T-cell (primary cell): Measurements from ENCODE around the gene ALX4. TPM values are rescaled to one million over a fixed set of nuclear protein-coding genes. Genes with fewer than 3 reads are reported as not detected.

Experiments used
- ATAC-seq, 4 experiments: fragments of 200-7000 bp in 3 of 4; fragments of 150-1000 bp in 1 of 4; cut with Tn5 transposase; replicated peaks in 1 of 4; 1 replicate in 3 of 4; 2 replicates in 1 of 4; pipeline ENCODE4 v1.10.0; 2021; ENCODE audit warnings: moderate library complexity in 3 of 4, mild to moderate bottlenecking in 2 of 4, moderate number of reproducible peaks in 1 of 4
- CTCF ChIA-PET, 2 donors: fragments of 300-600 bp; sonication (Branson Sonifier 250); formaldehyde crosslinking; loops; one replicate each; lab custom pipeline; 2022; ENCODE audit warnings: antibody characterized with exemption in 2 of 2; lab: Charles Lee
- POLR2A ChIA-PET, 2 donors: fragments of 300-600 bp; sonication (Branson Sonifier 250); formaldehyde crosslinking; loops; one replicate each; lab custom pipeline; 2022; ENCODE audit warnings: antibody characterized with exemption in 2 of 2; lab: Charles Lee
- DNase-seq, 35 experiments: peaks; one replicate each; pipeline versions ENCODE4 v3.0.0 to v3.0.0-alpha.2; 2013 to 2023
- H3K27ac ChIP-seq: one replicate; pipeline ENCODE4 v1.5.1; 2013; ENCODE audit warnings: low read length
- H3K27me3 ChIP-seq, 2 experiments: replicated peaks in 1 of 2; 1 replicate in 1 of 2; 2 replicates in 1 of 2; pipeline versions ENCODE4 v1.6.1 to v1.7.0; 2013; ENCODE audit warnings: low read length in 1 of 2, mixed read lengths in 1 of 2; ENCODE audit not compliant: control insufficient read depth in 2 of 2, insufficient read depth in 2 of 2; ENCODE audit errors: extremely low read depth in 1 of 2
- H3K36me3 ChIP-seq, 2 donors: 1 replicate in 1 of 2; 2 replicates in 1 of 2; pipeline versions ENCODE4 v1.6.1 to v1.7.0; 2013; ENCODE audit warnings: low read length in 1 of 2; ENCODE audit not compliant: control insufficient read depth in 2 of 2, insufficient read depth in 1 of 2; ENCODE audit errors: extremely low read depth in 1 of 2
- H3K4me1 ChIP-seq, 2 experiments: 1 replicate in 1 of 2; 2 replicates in 1 of 2; pipeline versions ENCODE4 v1.6.1 to v1.7.0; 2013; ENCODE audit warnings: low read length in 2 of 2, mixed read lengths in 1 of 2; ENCODE audit not compliant: insufficient read depth in 2 of 2, control insufficient read depth in 1 of 2; ENCODE audit errors: extremely low read depth in 1 of 2
- H3K4me3 ChIP-seq, 2 donors: 1 replicate in 1 of 2; 2 replicates in 1 of 2; pipeline versions ENCODE4 v1.5.1 to v1.7.0; 2013; ENCODE audit warnings: mild to moderate bottlenecking in 2 of 2, low read length in 1 of 2, moderate library complexity in 1 of 2; ENCODE audit not compliant: control insufficient read depth in 1 of 2; ENCODE audit errors: extremely low read depth in 1 of 2
- H3K9me3 ChIP-seq: 2 replicates; pipeline ENCODE4 v1.7.0; 2013
- H3K27ac Mint-ChIP-seq, 2 donors: one replicate each; pipeline ENCODE4 v1.8.0; 2020 to 2021; ENCODE audit warnings: mild to moderate bottlenecking in 2 of 2, mixed read lengths in 2 of 2
- H3K27me3 Mint-ChIP-seq, 2 donors: one replicate each; pipeline ENCODE4 v1.8.0; 2021 to 2022; ENCODE audit warnings: mixed read lengths in 2 of 2
- H3K36me3 Mint-ChIP-seq: one replicate; pipeline ENCODE4 v1.8.0; 2021; ENCODE audit warnings: mixed read lengths
- H3K4me1 Mint-ChIP-seq, 3 donors: one replicate each; pipeline ENCODE4 v1.8.0; 2020 to 2022; ENCODE audit warnings: mixed read lengths in 3 of 3, mild to moderate bottlenecking in 1 of 3
- H3K4me3 Mint-ChIP-seq, 3 donors: one replicate each; pipeline ENCODE4 v1.8.0; 2020 to 2022; ENCODE audit warnings: mild to moderate bottlenecking in 3 of 3, mixed read lengths in 3 of 3, moderate library complexity in 3 of 3
- H3K9me3 Mint-ChIP-seq, 3 donors: one replicate each; pipeline ENCODE4 v1.8.0; 2020 to 2022; ENCODE audit warnings: mixed read lengths in 3 of 3
- WGBS: methylation state at CpG from one replicate; pipeline ENCODE4 v1.1.5; 2013; ENCODE audit warnings: missing lambda C conversion rate; ENCODE audit not compliant: insufficient coverage; 5-methylcytosine and 5-hydroxymethylcytosine counted together
- total RNA-seq, 35 experiments: library from RNA in 6 of 35; stranded (reverse) in 6 of 35; fragments of 120-200 nt in 1 of 35; gene quantifications; one replicate each; pipeline versions ENCODE4 v1.2.1 to v1.2.4 and lab custom pipeline; 2013 to 2026

The ALX4 gene
- total RNA-seq, 5 donors from 2014 or later (not counting 1 experiment from before 2014, with no cell fraction given): not detected

DNA sequence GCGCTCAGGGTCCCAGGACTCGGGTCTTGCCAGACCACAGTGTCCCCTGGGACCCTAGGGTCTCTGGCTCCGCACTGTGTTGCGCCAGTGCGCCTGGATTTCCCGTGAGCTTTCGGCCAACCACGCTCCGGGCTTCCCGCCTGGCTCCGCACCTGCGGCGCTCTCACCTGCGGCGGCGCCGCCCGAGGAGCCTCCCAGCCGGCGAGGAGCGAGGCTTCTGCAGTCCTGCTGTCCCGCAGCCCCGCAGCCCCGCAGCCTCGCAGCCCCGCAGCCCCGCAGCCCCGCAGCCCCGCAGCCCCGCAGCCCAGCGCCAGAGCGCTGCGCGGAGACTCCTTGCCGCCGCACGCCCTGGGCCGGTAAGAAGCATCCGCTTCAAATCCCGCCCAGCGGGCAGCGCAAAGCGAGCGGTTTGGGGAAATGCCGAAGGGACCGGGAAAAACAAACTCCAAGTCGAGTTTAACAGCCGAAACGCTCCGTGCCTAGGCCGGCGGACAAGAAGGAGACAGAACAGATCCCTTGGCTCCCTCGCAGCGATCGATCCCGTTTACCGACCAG lies 939 bp downstream of the ALX4 start:
- POLR2A ChIA-PET: no interaction called here
- Histone ChIP-seq H3K27me3 (peaks cover 24 to 94% of the 10 kb centered on the region in 2 experiments), H3K4me3 (peak overlapping the region in 1 of 2 donors; percentile 6), H3K4me1 (peaks cover 2 to 32% of the 10 kb centered on the region in 2 experiments), H3K9me3 (no peaks in the 10 kb centered on the region), H3K36me3 (no peaks in the 10 kb centered on the region), H3K27ac (no peak overlapping the region)
- WGBS: 10% methylated on average over 53 of the region's 57 CpGs
- Mint-ChIP-seq H3K27ac (no peak overlapping the region), H3K36me3 (no peaks in the 10 kb centered on the region), H3K4me3 (peak overlapping the region; percentile 36 to 54 (median 52)), H3K9me3 (no peaks in the 10 kb centered on the region), H3K27me3 (peaks cover 63 to 92% of the 10 kb centered on the region in 2 donors), H3K4me1 (peaks cover 25 to 41% (median 33%) of the 10 kb centered on the region in 3 donors)
- CTCF ChIA-PET: no interaction called here
- ATAC-seq: no peak
- DNase-seq: no peak

DNA sequence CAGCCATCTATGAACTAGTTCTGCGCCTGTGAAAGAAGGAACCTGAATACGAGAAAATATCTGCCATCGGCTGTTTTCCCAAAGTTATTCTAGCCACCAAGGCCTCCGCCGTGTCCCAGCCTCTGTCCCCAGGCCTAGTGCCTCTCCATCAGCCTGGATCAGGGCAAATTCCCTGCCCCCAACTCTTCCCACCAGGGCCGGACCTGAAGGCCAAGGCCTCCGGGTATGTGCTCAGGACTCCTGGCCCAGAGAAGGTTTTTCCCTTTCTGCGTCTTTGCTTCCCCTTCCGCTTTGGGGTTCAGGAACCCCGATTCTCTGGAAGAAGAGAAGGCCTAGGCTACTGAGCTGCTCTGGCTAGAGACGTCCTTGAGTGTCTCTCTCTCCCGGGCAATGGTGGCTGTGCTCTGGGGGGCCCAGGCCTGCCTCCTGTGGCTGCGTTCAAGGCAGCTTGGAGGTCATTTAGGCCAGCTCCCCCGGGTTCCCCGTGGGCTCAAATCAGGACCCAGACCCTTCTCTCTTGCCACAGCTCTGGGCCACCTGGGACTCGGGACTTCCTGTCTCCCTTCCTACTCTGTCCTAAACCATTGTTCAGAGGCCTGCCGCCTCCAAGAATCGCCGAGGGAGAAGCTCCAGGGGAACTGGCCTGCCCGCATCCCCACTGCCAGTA lies 1.6 kb downstream of the ALX4 start:
- ChIA-PET CTCF (no interaction called here), POLR2A (no interaction called here)
- peaks cover 2 to 38% of the 10 kb centered on the region in 2 experiments for H3K4me1 ChIP-seq
- H3K27ac Mint-ChIP-seq: no peak overlapping the region
- H3K4me3 Mint-ChIP-seq: peak overlapping the region in 1 of 3 donors; percentile 91
- H3K27ac ChIP-seq: no peak overlapping the region
- H3K4me3 ChIP-seq: no peak overlapping the region
- no peak for DNase-seq
- peaks cover 61 to 92% of the 10 kb centered on the region in 2 donors for H3K27me3 Mint-ChIP-seq
- no peaks in the 10 kb centered on the region for H3K9me3 Mint-ChIP-seq
- ATAC-seq: no peak
- no peaks in the 10 kb centered on the region for H3K9me3 ChIP-seq
- peaks cover 31 to 47% (median 38%) of the 10 kb centered on the region in 3 donors for H3K4me1 Mint-ChIP-seq
- no peaks in the 10 kb centered on the region for H3K36me3 Mint-ChIP-seq
- 59% methylated on average over 18 of the region's 20 CpGs for WGBS
- peaks cover 19 to 94% of the 10 kb centered on the region in 2 experiments for H3K27me3 ChIP-seq
- H3K36me3 ChIP-seq: no peaks in the 10 kb centered on the region

DNA sequence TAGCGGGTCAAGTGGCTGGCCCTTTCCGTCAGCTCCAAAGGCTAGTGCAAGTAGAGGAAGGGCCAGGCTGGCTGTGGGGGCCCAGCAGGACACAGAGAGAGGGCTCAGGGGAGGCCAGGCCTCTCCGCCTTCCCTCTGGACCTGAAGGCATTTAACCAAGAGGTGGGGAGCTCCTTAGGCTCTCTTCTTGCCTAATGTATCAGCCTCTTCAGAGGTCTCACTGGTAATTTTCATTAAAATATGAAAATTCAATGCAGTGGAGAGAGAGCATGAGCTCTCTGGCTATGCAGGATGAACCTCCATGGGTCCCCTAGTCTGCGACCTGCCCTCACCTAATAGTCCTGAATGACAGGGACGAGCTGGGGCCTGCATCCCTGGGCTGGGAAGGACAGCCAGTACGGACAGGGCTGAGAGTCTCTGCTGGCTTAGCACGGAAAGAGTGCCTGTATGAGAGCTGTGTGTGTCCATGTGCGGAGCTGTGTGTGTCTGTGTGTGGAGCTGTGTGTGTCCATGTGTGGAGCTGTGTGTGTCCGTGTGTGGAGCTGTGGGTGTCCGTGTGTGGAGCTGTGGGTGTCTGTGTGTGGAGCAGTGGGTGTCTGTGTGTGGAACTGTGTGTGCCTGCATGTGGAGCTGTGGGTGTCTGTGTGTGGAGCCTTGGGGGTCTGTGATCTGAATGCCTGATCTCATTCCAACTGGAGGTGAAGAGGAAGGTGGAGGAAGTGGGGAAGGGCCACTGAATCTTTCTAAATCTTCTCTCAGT lies 2.4 kb downstream of the ALX4 start:
- Histone ChIP-seq H3K9me3 (no peaks in the 10 kb centered on the region), H3K27ac (no peak overlapping the region), H3K36me3 (no peaks in the 10 kb centered on the region), H3K4me3 (no peak overlapping the region), H3K4me1 (peaks cover 2 to 39% of the 10 kb centered on the region in 2 experiments), H3K27me3 (peaks cover 23 to 96% of the 10 kb centered on the region in 2 experiments)
- ATAC-seq (no peak), DNase-seq (no peak)
- no peaks in the 10 kb centered on the region for H3K36me3 Mint-ChIP-seq
- no peaks in the 10 kb centered on the region for H3K9me3 Mint-ChIP-seq
- H3K4me3 Mint-ChIP-seq: peak overlapping the region in 2 of 3 donors; percentile 2 to 91
- WGBS: 93% methylated on average over 8 of the region's 10 CpGs
- H3K27ac Mint-ChIP-seq: no peak overlapping the region
- CTCF ChIA-PET: no interaction called here
- peaks cover 31 to 47% (median 38%) of the 10 kb centered on the region in 3 donors for H3K4me1 Mint-ChIP-seq
- peaks cover 65 to 93% of the 10 kb centered on the region in 2 donors for H3K27me3 Mint-ChIP-seq
- POLR2A ChIA-PET: no interaction called here

DNA sequence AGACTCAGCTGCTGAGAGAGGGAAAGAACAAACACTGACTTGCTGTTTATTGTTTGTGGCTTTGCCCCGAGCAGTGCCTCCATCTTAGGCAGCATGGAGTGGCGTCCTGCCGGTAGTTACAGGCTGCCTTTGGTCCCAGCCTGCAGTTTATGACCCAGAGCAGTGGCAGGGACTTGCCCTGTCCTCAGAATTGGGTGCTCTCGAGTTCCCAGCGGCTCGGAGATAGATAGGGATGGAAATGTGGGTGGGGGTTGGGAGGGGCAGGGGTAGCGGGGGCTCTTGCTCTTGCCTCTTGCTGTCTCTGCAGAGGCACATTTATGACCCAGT lies 3.1 kb downstream of the ALX4 start:
- peaks cover 31 to 46% (median 38%) of the 10 kb centered on the region in 3 donors for H3K4me1 Mint-ChIP-seq
- no peaks in the 10 kb centered on the region for H3K9me3 ChIP-seq
- H3K4me3 Mint-ChIP-seq: peak overlapping the region; percentile 82 to 91 (median 84)
- H3K9me3 Mint-ChIP-seq: no peaks in the 10 kb centered on the region
- H3K27me3 Mint-ChIP-seq: peaks cover 65 to 93% of the 10 kb centered on the region in 2 donors
- peaks cover 21 to 96% of the 10 kb centered on the region in 2 experiments for H3K27me3 ChIP-seq
- H3K27ac Mint-ChIP-seq: no peak overlapping the region
- ChIA-PET CTCF (no interaction called here), POLR2A (no interaction called here)
- peaks cover 2 to 39% of the 10 kb centered on the region in 2 experiments for H3K4me1 ChIP-seq
- no peak overlapping the region for H3K4me3 ChIP-seq
- no peak for DNase-seq
- WGBS: 55% methylated on average over 7 of the region's 7 CpGs
- no peak overlapping the region for H3K27ac ChIP-seq
- H3K36me3 Mint-ChIP-seq: no peaks in the 10 kb centered on the region
- ATAC-seq: no peak
- no peaks in the 10 kb centered on the region for H3K36me3 ChIP-seq

DNA sequence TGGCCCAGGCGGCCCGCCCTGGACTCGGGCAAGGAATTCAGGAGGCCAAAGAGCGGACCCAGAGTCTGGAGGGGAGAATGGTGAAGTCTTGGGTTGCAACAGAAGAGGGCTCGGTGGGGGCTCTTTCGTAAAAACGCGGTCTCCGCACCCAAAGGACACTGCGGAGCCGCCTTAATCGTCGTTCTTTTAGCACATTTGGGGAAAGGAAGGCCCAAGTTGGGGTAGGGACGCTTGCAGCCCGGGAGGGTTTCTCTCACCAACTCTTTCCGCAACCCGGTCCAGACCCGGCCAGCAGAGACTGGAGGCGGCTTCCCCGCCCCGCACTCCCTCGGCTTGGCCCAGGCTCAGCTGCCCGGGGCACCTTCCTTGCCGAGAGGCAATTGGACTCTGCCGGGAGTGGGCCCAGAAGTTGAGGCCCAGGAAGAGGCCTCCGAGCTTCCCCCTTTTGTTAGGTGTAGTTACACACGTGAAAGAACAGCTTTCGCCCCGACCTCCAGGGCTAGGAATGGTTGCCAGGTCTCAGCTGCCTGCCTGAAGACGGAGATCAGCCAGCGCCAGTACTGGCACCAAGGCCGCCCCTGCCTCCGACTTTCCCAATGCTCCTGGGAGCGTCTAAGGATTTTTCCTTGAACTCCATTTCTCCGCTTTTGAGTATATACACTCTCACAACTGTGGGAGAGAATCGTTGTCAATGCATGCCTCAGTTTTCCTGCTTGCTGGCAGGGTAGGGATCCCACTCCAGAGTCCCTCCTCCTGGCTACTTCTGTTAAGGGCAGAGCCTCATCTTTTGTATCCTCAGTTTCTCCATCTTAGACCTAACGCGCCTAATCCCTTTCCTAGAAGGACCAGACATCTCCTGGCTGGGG lies 3.7 kb downstream of the ALX4 start:
- no peak for ATAC-seq
- no peak for DNase-seq
- no peak overlapping the region for H3K27ac ChIP-seq
- ChIA-PET POLR2A (no interaction called here), CTCF (no interaction called here)
- peak overlapping the region; percentile 58 to 73 for H3K4me3 ChIP-seq
- H3K36me3 ChIP-seq: no peaks in the 10 kb centered on the region
- Mint-ChIP-seq H3K4me1 (peaks cover 31 to 44% (median 38%) of the 10 kb centered on the region in 3 donors), H3K27ac (no peak overlapping the region), H3K27me3 (peaks cover 63 to 93% of the 10 kb centered on the region in 2 donors), H3K36me3 (no peaks in the 10 kb centered on the region), H3K4me3 (peak overlapping the region; percentile 82 to 91 (median 84)), H3K9me3 (no peaks in the 10 kb centered on the region)
- H3K27me3 ChIP-seq: peaks cover 20 to 96% of the 10 kb centered on the region in 2 experiments
- H3K9me3 ChIP-seq: no peaks in the 10 kb centered on the region
- peaks cover 2 to 39% of the 10 kb centered on the region in 2 experiments for H3K4me1 ChIP-seq
- 10% methylated on average over 22 of the region's 38 CpGs for WGBS
